Activated CD4-positive, alpha-beta T cell treated with anti-CD3 and anti-CD28 coated beads for 48 hours (primary cell): ENCODE measurements around the gene TGFA.

Experiments used
- DNase-seq: peaks from one replicate; pipeline ENCODE4 v3.0.0-alpha.2; 2020

The TGFA gene

GRCh38 chr2:70411483-70412125 lies 142.0 kb downstream of the TGFA start:
- no peak for DNase-seq

GRCh38 chr2:70403267-70404053 lies 150.2 kb downstream of the TGFA start:
- DNase-seq = no peak

GRCh38 chr2:70400539-70400938 lies 153.1 kb downstream of the TGFA start:
- DNase-seq = no peak

- DNase-seq = no peak
Observed at GRCh38 chr2:70399046-70399445, 154.6 kb downstream of the TGFA start.
